HFF-Myc (cell line): ENCODE data around the gene EXOC6B.

Experiments used
- DNase-seq: peaks from one replicate; pipeline ENCODE4 v3.0.0-alpha.2; 2011; ENCODE audit warnings: low read depth; ENCODE audit errors: extremely low read depth
- H3K4me3 ChIP-seq: replicated peaks from 2 replicates; pipeline ENCODE4 v1.5.1; 2011; ENCODE audit warnings: low read depth, mild to moderate bottlenecking, control low read depth, low read length
- CTCF ChIP-seq: IDR thresholded peaks from 2 replicates; pipeline ENCODE4 v1.5.1; 2012; ENCODE audit warnings: mild to moderate bottlenecking, low read depth, low read length, control low read depth; ENCODE audit errors: missing control alignments

EXOC6B gene

GRCh38 chr2:72175636-72176035 is 650.2 kb downstream of the EXOC6B start:
- TF ChIP-seq CTCF: no peak
- DNase-seq: no peak
- no peak overlapping the region for H3K4me3 ChIP-seq

DNA sequence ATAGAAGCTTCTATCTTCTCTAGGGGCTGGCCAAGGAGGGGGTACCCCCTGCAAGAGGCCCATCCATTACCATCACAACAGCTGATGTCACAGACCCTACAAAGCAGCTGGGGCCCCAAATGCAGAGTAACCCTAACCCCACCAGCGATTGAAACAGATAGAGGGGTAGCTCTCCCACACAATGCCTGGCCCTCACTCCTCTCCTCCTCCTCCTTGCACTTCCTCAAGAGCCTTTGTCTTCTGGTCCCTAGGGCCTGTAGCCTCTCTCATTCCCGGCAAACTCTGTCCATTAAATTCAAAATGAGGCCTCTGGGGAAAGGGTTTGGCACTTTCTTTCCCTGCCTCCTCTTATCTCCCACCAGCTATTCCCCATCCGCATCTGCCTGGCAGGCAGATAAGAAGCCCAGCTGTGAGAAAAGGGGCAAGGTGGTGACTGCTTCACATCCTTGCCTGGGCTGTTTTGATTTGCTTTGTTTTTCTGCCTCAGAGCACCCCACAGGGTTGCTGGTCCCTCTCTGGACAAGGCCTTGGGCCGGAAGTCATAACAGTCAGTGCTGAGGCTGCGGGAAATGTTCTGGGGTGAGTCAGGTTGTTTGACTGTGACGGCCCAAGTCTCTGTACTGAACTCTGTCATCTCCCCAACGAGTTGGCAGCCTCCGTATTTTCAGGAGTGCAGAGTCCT is 652.1 kb downstream of the EXOC6B start:
- TF ChIP-seq CTCF: no peak
- DNase-seq: no peak

DNA sequence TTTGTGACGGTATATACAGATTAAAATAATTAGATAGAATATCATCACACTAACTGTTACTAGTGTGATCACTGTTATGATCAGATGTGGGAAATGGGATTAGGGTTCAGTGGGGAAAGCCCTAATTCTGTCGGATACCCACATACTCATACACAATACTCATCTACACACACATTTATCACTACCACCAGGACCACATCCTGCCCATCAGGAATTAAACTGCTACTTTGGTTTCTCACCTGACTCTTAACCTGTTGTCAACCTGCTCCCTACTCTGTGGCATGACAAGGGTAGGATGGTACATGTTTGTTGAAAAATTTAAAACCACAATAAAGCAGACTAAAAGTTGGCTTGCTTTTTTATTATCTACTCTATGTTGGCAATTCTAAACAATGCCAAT is 653.4 kb downstream of the EXOC6B start:
- no peak overlapping the region for H3K4me3 ChIP-seq
- no peak for DNase-seq
- TF ChIP-seq CTCF: no peak

More for the DNA sequence above, 652.1 kb downstream of the EXOC6B start:
- H3K4me3 ChIP-seq: no peak overlapping the region

DNA sequence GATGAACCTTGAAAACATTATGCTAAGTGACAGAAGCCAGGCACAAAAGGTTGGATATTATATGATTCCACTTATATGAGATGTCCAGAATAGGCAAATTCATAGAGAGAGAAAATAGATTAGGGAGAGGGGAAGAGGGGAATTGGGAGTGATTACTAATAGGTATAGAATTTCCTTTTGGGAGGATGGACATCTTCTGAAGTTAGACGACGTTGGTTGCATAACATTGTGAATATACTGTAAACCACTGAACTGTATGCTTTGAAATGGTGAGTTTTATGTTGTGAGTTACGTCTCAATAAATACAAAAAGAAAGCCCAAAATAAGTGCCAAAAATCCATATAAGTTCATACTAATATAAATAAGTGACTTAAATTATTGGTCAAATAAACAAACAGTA is 659.6 kb downstream of the EXOC6B start:
- H3K4me3 ChIP-seq: no peak overlapping the region
- no peak for DNase-seq
- TF ChIP-seq CTCF: no peak

DNA sequence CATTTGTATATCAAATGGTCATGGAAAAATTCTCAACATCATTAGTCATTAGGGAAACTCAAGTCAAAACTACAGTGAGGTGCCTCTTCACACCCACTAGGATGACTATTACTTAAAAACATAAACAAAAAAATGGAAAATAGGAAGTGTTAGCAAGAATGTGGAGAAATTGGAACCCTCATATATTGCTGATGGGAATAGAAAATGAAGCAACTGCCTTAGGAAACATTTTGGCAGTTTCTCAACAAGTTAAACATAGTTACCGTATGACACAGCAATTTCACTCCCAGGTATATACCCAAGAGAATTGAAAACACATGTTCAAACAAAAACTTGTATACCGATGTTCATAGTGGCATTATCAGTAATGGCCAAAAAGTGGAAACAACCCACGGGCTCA is 660.0 kb downstream of the EXOC6B start:
- TF ChIP-seq CTCF: no peak
- no peak for DNase-seq
- no peak overlapping the region for H3K4me3 ChIP-seq

DNA sequence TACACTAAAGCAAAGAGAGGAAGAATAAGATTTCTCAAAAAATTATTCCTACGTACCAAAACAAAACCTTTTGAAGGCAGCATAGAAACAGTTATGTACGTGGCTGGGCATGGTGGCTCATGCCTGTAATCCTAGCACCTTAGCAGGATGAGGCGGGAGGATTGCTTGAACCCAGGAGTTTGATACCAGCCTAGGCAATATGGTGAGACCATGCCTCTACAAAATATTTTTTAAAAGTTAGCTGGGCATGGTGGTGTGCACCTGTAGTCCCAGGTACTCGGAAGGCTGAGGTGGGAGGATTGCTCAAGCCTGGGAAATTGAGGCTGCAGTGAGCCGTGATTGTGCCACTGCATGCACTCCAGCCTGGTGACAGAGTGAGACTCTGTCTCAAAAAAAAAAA is 663.3 kb downstream of the EXOC6B start:
- no peak overlapping the region for H3K4me3 ChIP-seq
- no peak for DNase-seq
- no peak for TF ChIP-seq CTCF
